ENCODE data around the gene DTX3. TPM values are rescaled to one million over a fixed set of nuclear protein-coding genes. Genes with fewer than 3 reads are reported as not detected.

Gene DTX3
- total RNA-seq, 1 experiment from 2014 or later: 11.9 TPM

DNA sequence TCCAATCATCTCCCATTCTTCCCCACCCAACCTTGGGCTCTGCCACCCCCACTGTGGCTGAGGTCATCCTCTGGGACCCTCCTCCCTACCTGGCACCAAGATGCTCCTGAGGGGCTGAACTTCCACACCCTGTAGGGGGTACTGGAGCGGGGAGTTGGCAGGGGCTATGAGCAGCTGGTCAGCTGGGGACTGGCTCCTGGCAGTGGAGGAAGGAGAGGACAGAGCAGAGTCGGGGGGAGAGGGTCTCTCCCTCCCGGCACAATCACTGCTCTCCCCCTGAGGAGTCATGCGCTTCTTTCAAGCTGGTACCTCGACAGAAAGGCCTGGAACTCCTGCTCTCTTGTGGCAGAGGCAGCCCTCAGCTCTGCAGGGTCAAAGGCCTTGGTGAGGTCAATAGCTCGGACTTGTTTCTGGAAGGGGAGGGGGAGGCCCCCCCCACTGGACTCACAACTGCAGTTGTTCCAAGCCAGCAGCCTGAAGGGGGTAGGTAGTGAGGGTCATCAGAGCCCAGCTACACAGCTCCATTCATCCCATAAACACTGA is 26.3 kb downstream of the DTX3 start:
- Histone ChIP-seq H3K4me1 (ENCODE audit: insufficient read depth, low read length) (peaks cover 17% of the 10 kb centered on the region), H3K27me3 (ENCODE audit: low read length) (no peaks in the 10 kb centered on the region), H3K9me2 (replicated peaks; ENCODE audit: low read length) (no peaks in the 10 kb centered on the region), H3K79me2 (ENCODE audit: low read length) (peaks cover 12% of the 10 kb centered on the region), H4K20me1 (ENCODE audit: low read length) (no peaks in the 10 kb centered on the region), H3K9ac (ENCODE audit: low read length) (no peak overlapping the region), H3K9me3 (ENCODE audit: low read length) (no peaks in the 10 kb centered on the region), H3F3A (ENCODE audit: low read length, unreplicated experiment) (no peaks in the 10 kb centered on the region), H3K4me3 (ENCODE audit: low read length) (no peak overlapping the region; the same call in 1 of the 2 replicates), H3K36me3 (ENCODE audit: low read depth, low read length) (no peaks in the 10 kb centered on the region; the same call in 1 of the 2 replicates), H3K27ac (ENCODE audit: low read length) (no peak overlapping the region), H3K4me2 (ENCODE audit: low read length) (peak overlapping the region; percentile 99; the same call in 1 of the 2 replicates), H2AFZ (ENCODE audit: low read length) (no peak overlapping the region)
- TF ChIP-seq EZH2 (IDR thresholded peaks at IDR 0.05; ENCODE audit: low read length, unreplicated experiment) (no peak), EZH2phosphoT487 (IDR thresholded peaks at IDR 0.05; ENCODE audit: borderline replicate concordance, low read length) (no peak)
- TF ChIP-seq, protein P1, sequence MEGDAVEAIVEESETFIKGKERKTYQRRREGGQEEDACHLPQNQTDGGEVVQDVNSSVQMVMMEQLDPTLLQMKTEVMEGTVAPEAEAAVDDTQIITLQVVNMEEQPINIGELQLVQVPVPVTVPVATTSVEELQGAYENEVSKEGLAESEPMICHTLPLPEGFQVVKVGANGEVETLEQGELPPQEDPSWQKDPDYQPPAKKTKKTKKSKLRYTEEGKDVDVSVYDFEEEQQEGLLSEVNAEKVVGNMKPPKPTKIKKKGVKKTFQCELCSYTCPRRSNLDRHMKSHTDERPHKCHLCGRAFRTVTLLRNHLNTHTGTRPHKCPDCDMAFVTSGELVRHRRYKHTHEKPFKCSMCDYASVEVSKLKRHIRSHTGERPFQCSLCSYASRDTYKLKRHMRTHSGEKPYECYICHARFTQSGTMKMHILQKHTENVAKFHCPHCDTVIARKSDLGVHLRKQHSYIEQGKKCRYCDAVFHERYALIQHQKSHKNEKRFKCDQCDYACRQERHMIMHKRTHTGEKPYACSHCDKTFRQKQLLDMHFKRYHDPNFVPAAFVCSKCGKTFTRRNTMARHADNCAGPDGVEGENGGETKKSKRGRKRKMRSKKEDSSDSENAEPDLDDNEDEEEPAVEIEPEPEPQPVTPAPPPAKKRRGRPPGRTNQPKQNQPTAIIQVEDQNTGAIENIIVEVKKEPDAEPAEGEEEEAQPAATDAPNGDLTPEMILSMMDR (conservative IDR thresholded peaks at IDR 0.05; ENCODE audit: low read depth, low read length): no peak
- ATAC-seq (no peak), DNase-seq (no peak)
- no TSS peak for BruUV-seq (replicated peaks)
- intact Hi-C loops (cut with micrococcal nuclease): no loop called here
- ChIA-PET CTCF (interaction anchor here (0.6 kb wide), 1 partner anchor 24 kb away, joined by 4 read pairs; no protein-coding TSS in a partner anchor), POLR2A (ENCODE audit: unreplicated experiment) (interaction anchor here (0.5 kb wide), 1 partner anchor 591 kb away, joined by 4 read pairs; no protein-coding TSS in a partner anchor)

DNA sequence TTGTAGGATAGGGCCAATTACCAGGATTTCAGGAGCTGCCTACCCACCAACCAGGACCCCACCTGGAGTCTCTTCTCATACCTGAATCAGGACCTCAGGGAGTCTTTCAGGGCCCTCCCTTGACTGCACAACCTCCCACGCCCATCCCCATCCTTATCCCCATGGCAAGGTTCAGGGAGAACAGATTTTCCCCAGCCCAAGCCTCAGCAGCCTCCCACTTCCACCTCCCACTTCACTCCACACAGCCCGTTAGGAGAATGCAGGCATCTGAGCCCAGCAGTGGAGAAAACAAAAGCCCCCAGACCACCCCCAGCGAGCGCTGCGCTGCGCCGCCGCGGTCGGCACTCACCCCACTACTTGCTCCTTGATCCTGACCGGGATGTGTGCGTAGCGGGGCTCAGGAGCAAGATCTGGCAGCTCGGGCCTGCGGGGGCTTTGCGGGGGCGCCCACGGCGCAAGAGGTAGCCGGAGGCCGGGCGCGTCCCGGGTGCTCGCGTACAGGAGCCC is 27.0 kb downstream of the DTX3 start:
- intact Hi-C loops (cut with micrococcal nuclease): no loop called here
- 0 out of 2 replicates have a peak overlapping the region, but pooled peaks have one; percentile 77 for H3K9ac ChIP-seq (ENCODE audit: low read length)
- CTCF ChIA-PET: interaction anchor here (0.6 kb wide), 1 partner anchor 23 kb away, joined by 4 read pairs; no protein-coding TSS in a partner anchor

More for the DNA sequence above, 27.0 kb downstream of the DTX3 start:
- Histone ChIP-seq H2AFZ (ENCODE audit: low read length) (peak overlapping the region; percentile 98; the same call in 1 of the 2 replicates), H3K27ac (ENCODE audit: low read length) (no peak overlapping the region), H3K79me2 (ENCODE audit: low read length) (peaks cover 12% of the 10 kb centered on the region), H3K36me3 (ENCODE audit: low read depth, low read length) (no peaks in the 10 kb centered on the region; the same call in 1 of the 2 replicates), H3K4me1 (ENCODE audit: insufficient read depth, low read length) (peaks cover 17% of the 10 kb centered on the region), H3K9me2 (replicated peaks; ENCODE audit: low read length) (no peaks in the 10 kb centered on the region), H3K4me2 (ENCODE audit: low read length) (peak overlapping the region; percentile 99), H4K20me1 (ENCODE audit: low read length) (no peaks in the 10 kb centered on the region), H3K9me3 (ENCODE audit: low read length) (no peaks in the 10 kb centered on the region), H3K4me3 (ENCODE audit: low read length) (peak overlapping the region; percentile 97), H3K27me3 (ENCODE audit: low read length) (no peaks in the 10 kb centered on the region), H3F3A (ENCODE audit: low read length, unreplicated experiment) (no peaks in the 10 kb centered on the region)
- ATAC-seq (no peak), DNase-seq (no peak)
- BruUV-seq (replicated peaks): no TSS peak
- POLR2A ChIA-PET (ENCODE audit: unreplicated experiment): interaction anchor here (0.5 kb wide), 1 partner anchor 590 kb away, joined by 4 read pairs; no protein-coding TSS in a partner anchor
- TF ChIP-seq, protein P1 (conservative IDR thresholded peaks at IDR 0.05; ENCODE audit: low read depth, low read length): no peak
- TF ChIP-seq EZH2phosphoT487 (IDR thresholded peaks at IDR 0.05; ENCODE audit: borderline replicate concordance, low read length) (no peak), EZH2 (IDR thresholded peaks at IDR 0.05; ENCODE audit: low read length, unreplicated experiment) (no peak)
